K562 (cell line): ENCODE data around the gene PPP1R3E.

Experiments
- ATF3 ChIP-seq, 2 experiments: fragments of 450-650 bp in 1 of 2; sonication (generic) in 1 of 2; formaldehyde crosslinking in 1 of 2; IDR thresholded peaks in 1 of 2; conservative IDR thresholded peaks in 1 of 2; 2 replicates each; pipeline versions ENCODE4 v1.6.1 to v1.8.1; 2016 to 2023; ENCODE audit warnings: mild to moderate bottlenecking in 2 of 2, moderate library complexity in 2 of 2, inconsistent platforms in 1 of 2, missing genetic modification reagents in 1 of 2
- CTCF ChIP-seq, 3 experiments: IDR thresholded peaks in 2 of 3; conservative IDR thresholded peaks in 1 of 3; 2 replicates each; pipeline ENCODE4 v1.5.1; 2011 to 2012; ENCODE audit warnings: low read length in 3 of 3, mild to moderate bottlenecking in 3 of 3, control low read depth in 2 of 3, improper control_type of control experiment in 1 of 3, inconsistent platforms in 1 of 3, low read depth in 1 of 3, mixed read lengths in 1 of 3, moderate library complexity in 1 of 3; ENCODE audit not compliant: insufficient read depth in 2 of 3
- ELF1 ChIP-seq: fragments of 200-800 bp; sonication (Bioruptor generic); IDR thresholded peaks from 2 replicates; pipeline ENCODE4 v1.6.1; 2016; ENCODE audit warnings: missing genetic modification characterization, missing compliant biosample characterization
- IRF1 ChIP-seq: sonication (generic); formaldehyde crosslinking; IDR thresholded peaks from 2 replicates; pipeline ENCODE4 v1.8.0; 2022; ENCODE audit warnings: missing genetic modification reagents, mild to moderate bottlenecking, borderline replicate concordance
- SRSF9 ChIP-seq: fragments of 200-400 bp; formaldehyde crosslinking; IDR thresholded peaks from 2 replicates; pipeline ENCODE4 v1.6.1; 2017; ENCODE audit warnings: low read depth, low read length, borderline replicate concordance
- TEAD1 ChIP-seq, 2 experiments: fragments of 450-650 bp in 1 of 2; sonication (generic) in 1 of 2; formaldehyde crosslinking; IDR thresholded peaks; 2 replicates each; pipeline versions ENCODE4 v1.4.0 to v1.8.0; 2020 to 2022; ENCODE audit warnings: mild to moderate bottlenecking in 2 of 2, missing genetic modification reagents in 1 of 2
- UBTF ChIP-seq, 2 experiments: IDR thresholded peaks; 2 replicates each; pipeline ENCODE4 v1.6.1; 2012; ENCODE audit warnings: improper control_type of control experiment in 2 of 2, low read depth in 2 of 2, low read length in 2 of 2, borderline replicate concordance in 1 of 2
- ZEB2 ChIP-seq: fragments of 450-650 bp; IDR thresholded peaks from 2 replicates; pipeline ENCODE4 v1.6.1; 2016
- ZNF263 ChIP-seq: sonication (generic); formaldehyde crosslinking; IDR thresholded peaks from 2 replicates; pipeline ENCODE4 v1.8.0; 2022; ENCODE audit warnings: mild to moderate bottlenecking, missing genetic modification reagents, borderline replicate concordance

GRCh38 chr14:23269193-23269592 lies 33.5 kb downstream of the PPP1R3E start:
- TF ChIP-seq TEAD1 (CRISPR knock-in tag; IDR thresholded peaks at IDR 0.05) (no peak), ZNF263 (CRISPR knock-in tag) (no peak), ATF3 (IDR thresholded peaks at IDR 0.05) (no peak), ATF3 (CRISPR knock-in tag; conservative IDR thresholded peaks at IDR 0.05) (no peak), CTCF (IDR thresholded peaks at IDR 0.05 in 2 of 3, conservative IDR thresholded peaks at IDR 0.05 in 1 of 3; ENCODE audit: insufficient read depth in 2 of 3, low read depth in 1 of 3, low read length in 3 of 3) (no peak), IRF1 (CRISPR knock-in tag) (no peak), ZEB2 (no peak), ELF1 (no peak), SRSF9 (no peak), UBTF (IDR thresholded peaks at IDR 0.05; ENCODE audit: borderline replicate concordance in 1 of 2, low read depth in 2 of 2, low read length in 2 of 2) (no peak)
